ENCODE data around the gene ACBD4.
A peak's percentile ranks its signal among the peaks of the same experiment; 100 is the strongest.

ACBD4 gene

GRCh38 chr17:45146890-45147580 is 11.5 kb downstream of the ACBD4 start:
- Mint-ChIP-seq H3K4me1 (ENCODE audit: low read depth) (peaks cover 43% of the 10 kb centered on the region), H3K27me3 (no peaks in the 10 kb centered on the region), H3K9me3 (ENCODE audit: low read depth) (no peaks in the 10 kb centered on the region), H3K27ac (peak overlapping the region; percentile 100), H3K4me3 (peak overlapping the region; percentile 94), H3K36me3 (peaks cover 4% of the 10 kb centered on the region)

- peaks cover 43% of the 10 kb centered on the region for H3K4me1 Mint-ChIP-seq (ENCODE audit: low read depth)
Measured at GRCh38 chr17:45147581-45148182, 12.2 kb downstream of the ACBD4 start.

GRCh38 chr17:45148183-45149036 is 12.9 kb downstream of the ACBD4 start, which contains the start of gene HEXIM1:
HEXIM1 (plus strand) TSS chr17:45148475; CDS start chr17:45149191, 716 bp downstream.
- peaks cover 39% of the 10 kb centered on the region for H3K4me1 Mint-ChIP-seq (ENCODE audit: low read depth)
- H3K4me3 Mint-ChIP-seq, result peak within 1 kb of the TSS; percentile 94
- H3K36me3 Mint-ChIP-seq, result peaks cover 4% of the 10 kb centered on the region
- H3K27me3 Mint-ChIP-seq, result no peaks in the 10 kb centered on the region
- H3K27ac Mint-ChIP-seq, result peak within 1 kb of the TSS; percentile 100
- H3K9me3 Mint-ChIP-seq (ENCODE audit: low read depth), result no peaks in the 10 kb centered on the region

More at GRCh38 chr17:45147581-45148182, 12.2 kb downstream of the ACBD4 start:
- Mint-ChIP-seq H3K27ac (peak overlapping the region; percentile 100), H3K4me3 (peak overlapping the region; percentile 94), H3K36me3 (peaks cover 4% of the 10 kb centered on the region), H3K9me3 (ENCODE audit: low read depth) (no peaks in the 10 kb centered on the region), H3K27me3 (no peaks in the 10 kb centered on the region)

- H3K4me1 Mint-ChIP-seq (ENCODE audit: low read depth), result peaks cover 36% of the 10 kb centered on the region
- H3K36me3 Mint-ChIP-seq, result peaks cover 4% of the 10 kb centered on the region
- H3K27me3 Mint-ChIP-seq, result no peaks in the 10 kb centered on the region
- H3K9me3 Mint-ChIP-seq (ENCODE audit: low read depth), result no peaks in the 10 kb centered on the region
- peak overlapping the region; percentile 100 for H3K27ac Mint-ChIP-seq
- H3K4me3 Mint-ChIP-seq, result peak overlapping the region; percentile 94
Measured at GRCh38 chr17:45149037-45149668, 13.7 kb downstream of the ACBD4 start.

- Mint-ChIP-seq H3K4me3 (peak overlapping the region; percentile 94), H3K27ac (peak overlapping the region; percentile 100), H3K36me3 (peaks cover 4% of the 10 kb centered on the region), H3K4me1 (ENCODE audit: low read depth) (peaks cover 34% of the 10 kb centered on the region), H3K27me3 (no peaks in the 10 kb centered on the region), H3K9me3 (ENCODE audit: low read depth) (no peaks in the 10 kb centered on the region)
Measured at GRCh38 chr17:45149669-45150664, 14.5 kb downstream of the ACBD4 start.

GRCh38 chr17:45150911-45151809 is 15.7 kb downstream of the ACBD4 start:
- Mint-ChIP-seq H3K4me1 (ENCODE audit: low read depth) (peaks cover 34% of the 10 kb centered on the region), H3K27ac (peak overlapping the region; percentile 86), H3K9me3 (ENCODE audit: low read depth) (no peaks in the 10 kb centered on the region), H3K27me3 (no peaks in the 10 kb centered on the region), H3K4me3 (peak overlapping the region; percentile 94), H3K36me3 (peaks cover 4% of the 10 kb centered on the region)

GRCh38 chr17:45155029-45155428 is 19.5 kb downstream of the ACBD4 start:
- H3K27me3 Mint-ChIP-seq, result no peaks in the 10 kb centered on the region
- H3K27ac Mint-ChIP-seq, result peak overlapping the region; percentile 72
- H3K4me3 Mint-ChIP-seq, result no peak overlapping the region
- peaks cover 49% of the 10 kb centered on the region for H3K4me1 Mint-ChIP-seq (ENCODE audit: low read depth)
- H3K9me3 Mint-ChIP-seq (ENCODE audit: low read depth), result no peaks in the 10 kb centered on the region
- peaks cover 10% of the 10 kb centered on the region for H3K36me3 Mint-ChIP-seq

- peaks cover 49% of the 10 kb centered on the region for H3K4me1 Mint-ChIP-seq (ENCODE audit: low read depth)
- no peaks in the 10 kb centered on the region for H3K27me3 Mint-ChIP-seq
- no peaks in the 10 kb centered on the region for H3K9me3 Mint-ChIP-seq (ENCODE audit: low read depth)
- H3K27ac Mint-ChIP-seq, result peak overlapping the region; percentile 72
- H3K36me3 Mint-ChIP-seq, result peaks cover 10% of the 10 kb centered on the region
- H3K4me3 Mint-ChIP-seq, result no peak overlapping the region
Measured at GRCh38 chr17:45155483-45155882, 20.0 kb downstream of the ACBD4 start.

- Mint-ChIP-seq H3K36me3 (peaks cover 8% of the 10 kb centered on the region), H3K4me3 (no peak overlapping the region), H3K9me3 (ENCODE audit: low read depth) (no peaks in the 10 kb centered on the region), H3K27me3 (no peaks in the 10 kb centered on the region), H3K27ac (peak overlapping the region; percentile 59), H3K4me1 (ENCODE audit: low read depth) (peaks cover 44% of the 10 kb centered on the region)
Measured at GRCh38 chr17:45156242-45156641, 20.8 kb downstream of the ACBD4 start.

GRCh38 chr17:45160447-45161287 is 25.2 kb downstream of the ACBD4 start:
- Mint-ChIP-seq H3K36me3 (peaks cover 11% of the 10 kb centered on the region), H3K27ac (peak overlapping the region; percentile 99)

GRCh38 chr17:45161288-45162024 is 26.0 kb downstream of the ACBD4 start, which contains the start of gene HEXIM2:
HEXIM2 (plus strand) TSS chr17:45161875; CDS start chr17:45162794, 919 bp downstream.
- H3K4me3 Mint-ChIP-seq, result peak within 1 kb of the TSS; percentile 100
- H3K27ac Mint-ChIP-seq, result peak within 1 kb of the TSS; percentile 99
- H3K9me3 Mint-ChIP-seq (ENCODE audit: low read depth), result no peaks in the 10 kb centered on the region
- peaks cover 8% of the 10 kb centered on the region for H3K36me3 Mint-ChIP-seq
- no peaks in the 10 kb centered on the region for H3K27me3 Mint-ChIP-seq
- H3K4me1 Mint-ChIP-seq (ENCODE audit: low read depth), result peaks cover 38% of the 10 kb centered on the region

More at GRCh38 chr17:45160447-45161287, 25.2 kb downstream of the ACBD4 start:
- Mint-ChIP-seq H3K4me1 (ENCODE audit: low read depth) (peaks cover 43% of the 10 kb centered on the region), H3K9me3 (ENCODE audit: low read depth) (no peaks in the 10 kb centered on the region), H3K4me3 (peak overlapping the region; percentile 100), H3K27me3 (no peaks in the 10 kb centered on the region)
